Activated CD4-positive, alpha-beta memory T cell treated with anti-CD3 and anti-CD28 coated beads for 36 hours (primary cell): ENCODE measurements around the gene ATP6V1G2. TPM values are rescaled to one million over a fixed set of nuclear protein-coding genes. Genes with fewer than 3 reads are reported as not detected.
A peak's percentile ranks its signal among the peaks of the same experiment; 100 is the strongest.
"Not testable (repeated sequence)": the region's sequence is repeated elsewhere in the genome, so short reads cannot be mapped to it uniquely, and the experiment has no call there.

Experiments used
- CTCF ChIA-PET: fragments of 350-600 bp; sonication (Branson Sonifier 250); formaldehyde crosslinking; loops from one replicate; lab custom pipeline; 2021; ENCODE audit warnings: antibody characterized with exemption, inconsistent platforms; lab: Charles Lee
- POLR2A ChIA-PET: fragments of 350-600 bp; sonication (Branson Sonifier 250); formaldehyde crosslinking; loops from one replicate; lab custom pipeline; 2021; ENCODE audit warnings: antibody characterized with exemption; lab: Charles Lee
- DNase-seq: peaks from one replicate; pipeline ENCODE4 v3.0.0-alpha.2; 2020
- H3K27ac Mint-ChIP-seq: one replicate; pipeline ENCODE4 v1.8.0; 2021; ENCODE audit warnings: mixed read lengths
- H3K27me3 Mint-ChIP-seq: one replicate; pipeline ENCODE4 v1.8.0; 2021; ENCODE audit warnings: mixed read lengths
- H3K36me3 Mint-ChIP-seq: one replicate; pipeline ENCODE4 v1.8.0; 2021; ENCODE audit warnings: mixed read lengths
- H3K4me1 Mint-ChIP-seq: one replicate; pipeline ENCODE4 v1.8.0; 2021; ENCODE audit warnings: low read depth, mixed read lengths
- H3K4me3 Mint-ChIP-seq: one replicate; pipeline ENCODE4 v1.8.0; 2021; ENCODE audit warnings: mild to moderate bottlenecking, mixed read lengths
- H3K9me3 Mint-ChIP-seq: one replicate; pipeline ENCODE4 v1.8.0; 2021; ENCODE audit warnings: mixed read lengths
- intact Hi-C: fragments of 100-400 bp; cut with micrococcal nuclease; formaldehyde crosslinking; loops from one replicate; pipeline ENCODE4 v1.15.1; 2023
- total RNA-seq, 2 experiments: library from RNA; stranded (reverse); gene quantifications; one replicate each; pipeline ENCODE4 v1.2.3, GENCODE V29; 2021

The ATP6V1G2 gene
- total RNA-seq, 2 experiments from 2014 or later = 1.4 to 1.6 TPM

GRCh38 chr6:31567531-31568370, 21.3 kb upstream of the ATP6V1G2 start:
- Mint-ChIP-seq H3K36me3 (peaks cover 9% of the 10 kb centered on the region), H3K4me1 (peaks cover 74% of the 10 kb centered on the region), H3K27me3 (no peaks in the 10 kb centered on the region), H3K4me3 (peak overlapping the region; percentile 35), H3K9me3 (no peaks in the 10 kb centered on the region), H3K27ac (peak overlapping the region; percentile 72)
- intact Hi-C loops = loop anchor here (1.0 to 10.0 kb wide), 4 partner anchors 7 to 753 kb away; partner anchors contain the start of gene PRRC2A
- POLR2A ChIA-PET = interaction anchor here (0.6 to 15.0 kb wide), 7 partner anchors 8 to 244 kb away, joined by 3 to 259 read pairs (median 6); partner anchors contain the start of genes DDX39B, LST1, LTB and TNF
- CTCF ChIA-PET = interaction anchor here (0.6 to 7.6 kb wide), 8 partner anchors 8 to 746 kb away, joined by 3 to 95 read pairs (median 8); partner anchors contain the start of genes ATP6V1G2, LST1, LTB and NFKBIL1
- peak; percentile 51 for DNase-seq

GRCh38 chr6:31560697-31561058, 14.3 kb upstream of the ATP6V1G2 start:
- intact Hi-C loops = loop anchor here (1.0 to 10.0 kb wide), 3 partner anchors 8 to 746 kb away; no protein-coding TSS in a partner anchor
- peak overlapping the region; percentile 59 for H3K4me3 Mint-ChIP-seq
- CTCF ChIA-PET = interaction anchor here (1.5 to 29.2 kb wide), 4 partner anchors 9 to 26 kb away, joined by 3 to 1658 read pairs (median 22); partner anchors contain the start of genes LST1, LTA, LTB and NCR3

DNA sequence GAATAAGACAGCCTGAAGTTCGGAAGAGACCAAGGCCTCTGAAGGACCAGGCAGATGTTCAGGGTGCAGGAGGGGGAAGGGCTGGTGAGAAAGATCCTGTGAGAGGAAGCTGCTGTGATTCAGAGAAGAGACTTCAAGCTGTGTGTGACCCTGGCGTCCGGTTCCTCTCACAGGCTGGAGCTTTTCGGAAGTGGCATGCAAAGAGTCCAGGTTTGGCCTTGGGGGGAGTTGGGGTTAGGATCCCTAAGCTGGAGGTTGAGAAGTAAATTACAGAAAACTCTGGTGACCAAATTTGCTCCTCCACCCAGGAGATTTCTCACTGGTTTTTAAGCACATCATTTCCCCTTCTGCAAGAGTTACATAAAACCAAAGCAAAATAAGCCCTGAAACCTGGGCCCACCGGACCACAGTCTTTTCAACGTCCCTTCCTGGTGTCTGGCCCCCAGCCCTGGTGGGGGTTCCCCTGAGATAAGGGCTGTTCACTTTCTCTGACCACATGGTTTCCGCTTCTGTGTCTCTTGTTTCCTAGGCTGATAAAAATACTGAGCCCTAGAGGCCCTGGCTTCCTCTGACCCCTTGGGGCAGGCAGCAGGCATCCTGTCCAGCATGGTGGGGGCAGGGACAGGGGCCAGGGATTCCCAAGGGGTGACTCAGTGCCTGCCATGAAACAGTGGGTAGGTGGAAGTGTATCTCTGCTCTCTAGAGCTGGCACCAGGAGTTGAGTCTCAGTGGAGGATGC, 13.7 kb upstream of the ATP6V1G2 start:
- Mint-ChIP-seq H3K4me1 (peaks cover 80% of the 10 kb centered on the region), H3K36me3 (peaks cover 26% of the 10 kb centered on the region), H3K27me3 (no peaks in the 10 kb centered on the region), H3K4me3 (peak overlapping the region; percentile 59), H3K9me3 (no peaks in the 10 kb centered on the region), H3K27ac (peak overlapping the region; percentile 86)
- intact Hi-C loops = loop anchor here (1.0 to 10.0 kb wide), 4 partner anchors 8 to 745 kb away; partner anchors contain the start of gene TNF
- ChIA-PET CTCF (interaction anchor here (1.5 to 29.2 kb wide), 5 partner anchors 8 to 27 kb away, joined by 3 to 1658 read pairs (median 14); partner anchors contain the start of genes LST1, LTA, LTB and NCR3), POLR2A (interaction anchor here (1.4 to 10.3 kb wide), 4 partner anchors 9 to 29 kb away, joined by 3 to 224 read pairs (median 32); partner anchors contain the start of genes LST1, LTB and TNF)
- DNase-seq = peak; percentile 81

More at GRCh38 chr6:31560697-31561058, 14.3 kb upstream of the ATP6V1G2 start:
- peaks cover 26% of the 10 kb centered on the region for H3K36me3 Mint-ChIP-seq
- no peaks in the 10 kb centered on the region for H3K9me3 Mint-ChIP-seq
- DNase-seq = no peak
- peak overlapping the region; percentile 86 for H3K27ac Mint-ChIP-seq
- POLR2A ChIA-PET = interaction anchor here (3.7 to 10.3 kb wide), 2 partner anchors 9 to 17 kb away, joined by 55 to 224 read pairs; partner anchors contain the start of genes LTB and TNF
- H3K4me1 Mint-ChIP-seq = peaks cover 86% of the 10 kb centered on the region
- H3K27me3 Mint-ChIP-seq = no peaks in the 10 kb centered on the region

GRCh38 chr6:31559606-31559957, 13.2 kb upstream of the ATP6V1G2 start:
- Mint-ChIP-seq H3K9me3 (no peaks in the 10 kb centered on the region), H3K4me3 (peak overlapping the region; percentile 59), H3K27ac (peak overlapping the region; percentile 86), H3K4me1 (peaks cover 79% of the 10 kb centered on the region), H3K36me3 (peaks cover 25% of the 10 kb centered on the region), H3K27me3 (no peaks in the 10 kb centered on the region)
- POLR2A ChIA-PET = interaction anchor here (1.2 to 10.3 kb wide), 6 partner anchors 10 to 93 kb away, joined by 3 to 224 read pairs (median 6); partner anchors contain the start of genes BAG6, LST1, LTB and TNF
- CTCF ChIA-PET = interaction anchor here (1.5 to 29.2 kb wide), 5 partner anchors 8 to 27 kb away, joined by 3 to 1658 read pairs (median 14); partner anchors contain the start of genes LST1, LTA, LTB and NCR3
- no peak for DNase-seq
- intact Hi-C loops = loop anchor here (2.0 kb wide), 1 partner anchor 15 kb away; the partner anchor contains the start of gene TNF

DNA sequence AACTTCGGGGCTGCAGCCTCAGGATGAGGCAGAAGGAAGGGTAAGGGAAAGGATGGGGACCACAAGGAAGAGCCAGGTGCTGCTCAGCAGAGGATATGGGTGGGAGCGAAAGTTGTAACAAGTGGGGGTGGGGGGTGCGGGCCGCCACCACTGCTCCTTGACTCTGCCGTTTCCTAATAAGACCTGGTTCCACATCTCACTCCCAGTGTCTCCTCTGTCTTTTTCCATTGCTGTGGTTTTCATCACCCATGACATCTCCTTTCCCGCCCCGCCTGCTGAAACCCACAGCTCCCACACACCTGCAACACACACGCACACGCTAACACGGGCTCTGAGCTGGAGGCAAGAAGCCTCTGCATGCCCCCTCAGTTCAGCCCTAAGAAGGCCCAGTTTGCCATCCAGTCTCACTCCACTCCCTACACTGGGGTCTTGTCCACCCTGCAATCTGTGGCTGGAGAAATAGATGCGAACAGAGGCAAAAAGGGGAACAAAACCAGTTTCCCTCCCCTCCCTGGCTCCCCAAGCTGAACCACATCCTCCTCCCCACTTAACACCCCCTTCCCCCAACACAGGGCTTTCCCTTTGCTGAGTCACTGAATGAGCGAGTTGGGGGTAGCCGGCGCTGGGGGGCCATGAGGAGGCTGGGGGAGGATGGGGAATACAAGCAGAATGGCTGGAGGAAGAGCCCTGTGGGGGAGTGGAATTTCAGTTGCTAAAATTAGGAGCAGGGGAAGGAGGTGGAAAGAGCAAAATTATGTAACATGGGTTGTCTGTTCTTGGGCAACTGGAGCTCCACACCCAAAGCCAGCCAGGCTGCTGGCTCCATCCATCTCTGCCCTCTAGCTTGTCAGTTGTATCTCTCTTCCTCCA, 12.5 kb upstream of the ATP6V1G2 start:
- CTCF ChIA-PET = interaction anchor here (1.5 to 29.2 kb wide), 4 partner anchors 9 to 28 kb away, joined by 3 to 1658 read pairs (median 20); partner anchors contain the start of genes LST1, LTA, LTB and NCR3
- H3K36me3 Mint-ChIP-seq = peaks cover 23% of the 10 kb centered on the region

DNA sequence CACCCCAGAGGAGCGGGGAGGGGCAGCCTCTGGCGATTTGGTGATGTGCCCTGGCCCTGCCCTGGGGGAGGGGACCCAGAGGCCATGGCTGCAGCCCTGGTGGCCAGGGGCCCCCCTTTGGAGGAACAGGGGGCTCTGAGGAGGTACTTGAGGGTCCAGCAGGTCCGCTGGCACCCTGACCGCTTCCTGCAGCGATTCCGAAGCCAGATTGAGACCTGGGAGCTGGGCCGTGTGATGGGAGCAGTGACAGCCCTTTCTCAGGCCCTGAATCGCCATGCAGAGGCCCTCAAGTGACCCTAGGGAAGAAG, 11.9 kb upstream of the ATP6V1G2 start:
- ChIA-PET POLR2A (interaction anchor here (0.6 to 10.3 kb wide), 5 partner anchors 11 to 277 kb away, joined by 3 to 224 read pairs (median 4); partner anchors contain the start of genes BAG6, LTB and TNF), CTCF (interaction anchor here (2.1 to 29.2 kb wide), 3 partner anchors 10 to 28 kb away, joined by 10 to 1658 read pairs (median 29); partner anchors contain the start of genes LST1, LTA, LTB and NCR3)
- Mint-ChIP-seq H3K9me3 (no peaks in the 10 kb centered on the region), H3K4me3 (peak overlapping the region; percentile 59), H3K27ac (peak overlapping the region; percentile 86), H3K36me3 (peaks cover 22% of the 10 kb centered on the region), H3K4me1 (peaks cover 78% of the 10 kb centered on the region), H3K27me3 (no peaks in the 10 kb centered on the region)
- no peak for DNase-seq
- intact Hi-C loops = loop anchor here (2.0 kb wide), 1 partner anchor 17 kb away; the partner anchor contains the start of gene TNF

More for the DNA sequence above, 12.5 kb upstream of the ATP6V1G2 start:
- Mint-ChIP-seq H3K27ac (peak overlapping the region; percentile 86), H3K27me3 (no peaks in the 10 kb centered on the region), H3K9me3 (no peaks in the 10 kb centered on the region), H3K4me1 (peaks cover 83% of the 10 kb centered on the region), H3K4me3 (peak overlapping the region; percentile 59)
- POLR2A ChIA-PET = interaction anchor here (0.6 to 10.3 kb wide), 7 partner anchors 10 to 276 kb away, joined by 3 to 224 read pairs (median 4); partner anchors contain the start of genes BAG6, LST1, LTB and TNF
- intact Hi-C loops = loop anchor here (2.0 kb wide), 1 partner anchor 16 kb away; the partner anchor contains the start of gene TNF
- DNase-seq = peak; percentile 84

- Mint-ChIP-seq H3K27me3 (no peaks in the 10 kb centered on the region), H3K9me3 (no peaks in the 10 kb centered on the region), H3K4me3 (no peak overlapping the region), H3K36me3 (peaks cover 23% of the 10 kb centered on the region), H3K27ac (peak overlapping the region; percentile 86), H3K4me1 (peaks cover 75% of the 10 kb centered on the region)
- ChIA-PET POLR2A (interaction anchor here (0.6 to 10.3 kb wide), 4 partner anchors 12 to 277 kb away, joined by 3 to 224 read pairs (median 29); partner anchors contain the start of genes LTB, NCR3 and TNF), CTCF (interaction anchor here (0.9 to 29.2 kb wide), 3 partner anchors 9 to 29 kb away, joined by 3 to 1658 read pairs (median 29); partner anchors contain the start of genes LST1, LTA, LTB and NCR3)
- DNase-seq = no peak
- intact Hi-C loops = loop anchor here (2.0 kb wide), 1 partner anchor 17 kb away; the partner anchor contains the start of gene TNF
Measured at GRCh38 chr6:31557443-31558317, 11.3 kb upstream of the ATP6V1G2 start.

DNA sequence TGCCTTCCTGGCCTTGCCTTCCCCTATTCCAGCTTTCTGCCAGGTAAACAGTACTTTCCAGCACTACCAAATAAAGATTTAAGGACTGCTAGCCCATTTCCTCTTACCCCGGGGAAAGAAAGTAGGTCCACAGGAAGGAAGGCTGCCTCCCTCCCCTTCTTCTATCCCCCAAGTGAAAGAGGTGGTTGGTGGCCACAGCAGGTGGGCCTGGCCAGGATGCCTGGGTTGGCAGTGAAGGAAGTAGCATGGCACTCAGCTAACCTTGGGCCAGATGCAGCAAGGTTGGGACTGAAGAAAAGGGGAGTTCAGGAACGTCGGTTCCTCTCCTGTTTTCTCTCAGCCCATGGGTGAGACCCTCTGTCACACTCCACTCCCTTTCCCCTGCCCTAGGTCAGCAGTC, 9.9 kb upstream of the ATP6V1G2 start:
- POLR2A ChIA-PET = interaction anchor here (1.2 to 10.3 kb wide), 2 partner anchors 13 to 22 kb away, joined by 3 to 224 read pairs; partner anchors contain the start of genes LTB and TNF
- Mint-ChIP-seq H3K27ac (peak overlapping the region; percentile 13), H3K9me3 (no peaks in the 10 kb centered on the region), H3K36me3 (peaks cover 22% of the 10 kb centered on the region), H3K4me1 (peaks cover 68% of the 10 kb centered on the region), H3K4me3 (no peak overlapping the region), H3K27me3 (no peaks in the 10 kb centered on the region)
- DNase-seq = no peak
- CTCF ChIA-PET = interaction anchor here (0.7 to 29.2 kb wide), 4 partner anchors 9 to 129 kb away, joined by 3 to 1658 read pairs (median 3); partner anchors contain the start of genes ATP6V1G2, LST1, LTB and NCR3
- intact Hi-C loops = no loop called here

DNA sequence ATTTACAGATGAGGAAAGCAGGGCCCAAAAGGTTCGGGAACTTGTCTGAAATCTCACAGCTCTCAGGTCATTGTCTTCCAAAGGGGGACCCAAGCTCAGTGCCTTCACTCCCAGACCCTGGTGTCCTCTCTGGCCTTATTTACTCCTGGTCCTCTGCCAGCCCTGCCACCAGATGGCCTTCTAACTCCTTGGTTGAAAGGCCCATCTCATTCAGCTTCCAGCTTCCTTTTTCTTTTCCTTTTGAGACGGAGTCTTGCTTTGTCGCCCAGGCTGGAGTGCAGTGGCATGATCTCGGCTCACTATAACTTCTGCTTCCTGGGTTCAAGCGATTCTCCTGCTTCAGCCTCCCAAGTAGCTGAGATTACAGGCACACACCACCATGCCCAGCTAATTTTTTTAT, 5.0 kb upstream of the ATP6V1G2 start:
- intact Hi-C loops = loop anchor here (1.0 kb wide), 1 partner anchor 47 kb away; no protein-coding TSS in a partner anchor
- peak; percentile 82 for DNase-seq
- ChIA-PET CTCF (interaction anchor here (0.6 to 29.2 kb wide), 24 partner anchors 9 to 256 kb away, joined by 3 to 1658 read pairs (median 5); partner anchors contain the start of genes AIF1, BAG6, DDX39B and LSM2), POLR2A (interaction anchor here (0.9 to 9.0 kb wide), 8 partner anchors 10 to 100 kb away, joined by 3 to 125 read pairs (median 4); partner anchors contain the start of genes DDX39B, LTB and TNF)
- H3K36me3 Mint-ChIP-seq = peaks cover 14% of the 10 kb centered on the region
- H3K4me1 Mint-ChIP-seq = peaks cover 45% of the 10 kb centered on the region
- H3K9me3 Mint-ChIP-seq, H3K27me3 Mint-ChIP-seq: not testable (repeated sequence)
- peak overlapping the region; percentile 79 for H3K27ac Mint-ChIP-seq
- peak overlapping the region; percentile 60 for H3K4me3 Mint-ChIP-seq
